GM23338 (cell line): ENCODE measurements around the gene SLC25A48. TPM values are rescaled to one million over a fixed set of nuclear protein-coding genes. Genes with fewer than 3 reads are reported as not detected.

ENCODE experiments used
- ATAC-seq: fragments of 200-7000 bp; cut with Tn5 transposase; 3 replicates; pipeline ENCODE4 v1.9.1; 2020
- DNase-seq: peaks from one replicate; pipeline ENCODE4 v3.0.0-alpha.2; 2015; ENCODE audit warnings: low spot score
- H2AFZ ChIP-seq: fragments of 200-600 bp; sonication (generic); 2 replicates; pipeline ENCODE4 v1.8.0; 2016; ENCODE audit warnings: antibody characterized with exemption, mild to moderate bottlenecking, moderate library complexity
- H3F3A ChIP-seq: fragments of 200-600 bp; sonication (generic); replicated peaks from 2 replicates; pipeline ENCODE4 v1.8.0; 2017; ENCODE audit warnings: antibody characterized with exemption, mixed run types, low read depth
- H3K27ac ChIP-seq: fragments of 200-600 bp; sonication (generic); 2 replicates; pipeline ENCODE4 v1.6.1; 2016; ENCODE audit warnings: low read depth
- H3K27me3 ChIP-seq: fragments of 200-600 bp; sonication (generic); 2 replicates; pipeline ENCODE4 v1.8.0; 2016; ENCODE audit warnings: mild to moderate bottlenecking, mixed run types, moderate library complexity; ENCODE audit not compliant: insufficient read depth
- H3K36me3 ChIP-seq: fragments of 200-600 bp; sonication (generic); 2 replicates; pipeline ENCODE4 v1.8.0; 2016; ENCODE audit warnings: mild to moderate bottlenecking; ENCODE audit not compliant: insufficient read depth
- H3K4me1 ChIP-seq: fragments of 200-600 bp; sonication (generic); 2 replicates; pipeline ENCODE4 v1.8.0; 2016; ENCODE audit warnings: mild to moderate bottlenecking, moderate library complexity; ENCODE audit not compliant: insufficient read depth
- H3K4me2 ChIP-seq: fragments of 200-600 bp; sonication (generic); 2 replicates; pipeline ENCODE4 v1.7.1; 2017; ENCODE audit warnings: mixed run types
- H3K4me3 ChIP-seq: fragments of 200-600 bp; sonication (generic); 2 replicates; pipeline ENCODE4 v1.6.1; 2016; ENCODE audit warnings: mixed run types
- H3K79me2 ChIP-seq: fragments of 200-600 bp; sonication (generic); replicated peaks from 2 replicates; pipeline ENCODE4 v1.8.0; 2017; ENCODE audit warnings: mild to moderate bottlenecking; ENCODE audit not compliant: insufficient read depth
- H3K9me2 ChIP-seq: fragments of 200-600 bp; sonication (generic); 2 replicates; pipeline ENCODE4 v1.8.0; 2017; ENCODE audit not compliant: insufficient read depth
- H4K20me1 ChIP-seq: fragments of 200-600 bp; sonication (generic); replicated peaks from 2 replicates; pipeline ENCODE4 v1.8.0; 2017; ENCODE audit warnings: mild to moderate bottlenecking; ENCODE audit not compliant: insufficient read depth
- H3K27ac Mint-ChIP-seq: 2 replicates; pipeline ENCODE4 v1.8.0; 2020; ENCODE audit warnings: inconsistent platforms, mild to moderate bottlenecking, moderate library complexity, mixed read lengths
- H3K27me3 Mint-ChIP-seq: 3 replicates; pipeline ENCODE4 v1.8.0; 2022; ENCODE audit warnings: low read depth, mild to moderate bottlenecking, moderate library complexity, mixed read lengths, inconsistent platforms; ENCODE audit not compliant: insufficient read depth, poor library complexity
- H3K36me3 Mint-ChIP-seq: 3 replicates; pipeline ENCODE4 v1.8.0; 2021; ENCODE audit warnings: low read depth, mild to moderate bottlenecking, inconsistent platforms, moderate library complexity, mixed read lengths
- H3K4me1 Mint-ChIP-seq: 3 replicates; pipeline ENCODE4 v1.8.0; 2020; ENCODE audit warnings: mild to moderate bottlenecking, inconsistent platforms, mixed read lengths
- H3K4me3 Mint-ChIP-seq: 3 replicates; pipeline ENCODE4 v1.8.0; 2021; ENCODE audit warnings: moderate library complexity, mild to moderate bottlenecking, inconsistent platforms, mixed read lengths
- H3K9me3 Mint-ChIP-seq: 3 replicates; pipeline ENCODE4 v1.8.0; 2020; ENCODE audit warnings: moderate library complexity, mild to moderate bottlenecking, inconsistent platforms, mixed read lengths
- CREB1 ChIP-seq: fragments of 250-450 bp; sonication (Bioruptor Pico); IDR thresholded peaks from 2 replicates; pipeline ENCODE4 v1.5.0; 2020; ENCODE audit warnings: low read depth, mild to moderate bottlenecking, moderate library complexity
- EZH2 ChIP-seq: fragments of 200-600 bp; sonication (generic); IDR thresholded peaks from one replicate; pipeline ENCODE4 v1.8.0; 2017; ENCODE audit warnings: antibody characterized with exemption, mild to moderate bottlenecking, low read depth; ENCODE audit not compliant: unreplicated experiment
- EZH2phosphoT487 ChIP-seq: fragments of 200-600 bp; sonication (generic); IDR thresholded peaks from one replicate; pipeline ENCODE4 v1.8.1; 2018; ENCODE audit warnings: antibody characterized with exemption; ENCODE audit not compliant: unreplicated experiment
- NANOG ChIP-seq: IDR thresholded peaks from 2 replicates; pipeline ENCODE4 v1.6.1; 2016; ENCODE audit warnings: antibody characterized with exemption, borderline replicate concordance
- POLR2AphosphoS5 ChIP-seq: IDR thresholded peaks from 2 replicates; pipeline ENCODE4 v1.6.1; 2016; ENCODE audit warnings: antibody characterized with exemption, low read depth
- STAT1 ChIP-seq: IDR thresholded peaks from one replicate; pipeline ENCODE4 v1.6.1; 2016; ENCODE audit warnings: antibody characterized with exemption; ENCODE audit not compliant: unreplicated experiment
- ZNF114 ChIP-seq: fragments of 250-450 bp; sonication (Bioruptor Pico); IDR thresholded peaks from 2 replicates; pipeline ENCODE4 v1.5.0; 2020; ENCODE audit warnings: mild to moderate bottlenecking, moderate library complexity
- ZNF331 ChIP-seq: fragments of 250-450 bp; sonication (Bioruptor Pico); IDR thresholded peaks from 2 replicates; pipeline ENCODE4 v1.5.0; 2020; ENCODE audit warnings: low read depth, mild to moderate bottlenecking, moderate library complexity
- polyA plus RNA-seq: library from polyadenylated mRNA; unstranded; fragments of >200 nt; fragmentation: Nextera tagmentation; extraction: Ambion mirVana; gene quantifications from 2 replicates; pipeline ENCODE4 v1.2.1, GENCODE V29; 2016
- total RNA-seq: library from RNA; depleted of rRNA; stranded (reverse); fragments of >200 nt; shearing (Covaris generic); gene quantifications from 2 replicates; pipeline ENCODE4 v1.2.3, GENCODE V29; 2014
- TF ChIP-seq, protein P1 (sequence below): IDR thresholded peaks from one replicate; pipeline ENCODE4 v1.6.1; 2018; ENCODE audit warnings: antibody characterized with exemption; ENCODE audit not compliant: unreplicated experiment
- TF ChIP-seq, protein P2 (sequence below): IDR thresholded peaks from 2 replicates; pipeline ENCODE4 v1.6.1; 2016; ENCODE audit warnings: antibody characterized with exemption

Gene SLC25A48
- total and polyA plus RNA-seq, 2 experiments from 2014 or later, result 1.1 to 1.5 TPM

DNA sequence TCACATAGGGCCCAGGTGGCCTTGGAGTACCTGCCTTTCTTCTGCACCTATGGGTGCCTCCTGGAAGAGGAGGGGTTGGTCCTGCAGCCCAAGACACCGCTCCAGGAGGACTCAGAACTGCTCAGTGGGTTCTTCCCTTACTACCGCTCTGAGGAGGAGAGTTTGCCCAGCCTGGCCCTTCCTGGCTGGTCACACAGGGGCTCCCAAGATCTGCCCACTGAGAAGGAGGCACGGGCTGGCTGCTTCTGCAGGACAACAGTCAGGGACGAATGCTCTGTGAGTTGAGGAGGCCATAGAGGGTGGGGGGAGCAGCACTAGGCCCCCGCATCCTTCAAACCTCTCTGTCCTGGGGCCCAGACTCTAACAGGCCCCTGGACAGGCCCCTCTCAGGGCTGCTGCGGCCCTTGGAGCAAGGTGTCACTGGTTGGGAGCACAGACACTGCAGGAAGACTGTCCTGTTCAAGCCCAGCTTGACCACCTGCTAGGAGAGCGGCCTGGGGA is 9.9 kb upstream of the SLC25A48 start:
- ATAC-seq (no peak), DNase-seq (no peak)
- Mint-ChIP-seq H3K4me1 (peaks cover 18% of the 10 kb centered on the region), H3K27ac (no peak overlapping the region), H3K4me3 (no peak overlapping the region), H3K27me3 (peaks cover 29% of the 10 kb centered on the region), H3K9me3 (no peaks in the 10 kb centered on the region), H3K36me3 (no peaks in the 10 kb centered on the region; the same call in 2 of the 3 replicates)
- Histone ChIP-seq H3K27ac (no peak overlapping the region), H3K79me2 (no peaks in the 10 kb centered on the region), H3K36me3 (no peaks in the 10 kb centered on the region), H3K9me2 (peaks cover 18% of the 10 kb centered on the region), H3K4me3 (no peak overlapping the region), H3K4me1 (no peaks in the 10 kb centered on the region), H2AFZ (no peak overlapping the region), H3F3A (no peaks in the 10 kb centered on the region), H3K27me3 (no peaks in the 10 kb centered on the region), H4K20me1 (no peaks in the 10 kb centered on the region), H3K4me2 (no peak overlapping the region)
- TF ChIP-seq, protein P1, sequence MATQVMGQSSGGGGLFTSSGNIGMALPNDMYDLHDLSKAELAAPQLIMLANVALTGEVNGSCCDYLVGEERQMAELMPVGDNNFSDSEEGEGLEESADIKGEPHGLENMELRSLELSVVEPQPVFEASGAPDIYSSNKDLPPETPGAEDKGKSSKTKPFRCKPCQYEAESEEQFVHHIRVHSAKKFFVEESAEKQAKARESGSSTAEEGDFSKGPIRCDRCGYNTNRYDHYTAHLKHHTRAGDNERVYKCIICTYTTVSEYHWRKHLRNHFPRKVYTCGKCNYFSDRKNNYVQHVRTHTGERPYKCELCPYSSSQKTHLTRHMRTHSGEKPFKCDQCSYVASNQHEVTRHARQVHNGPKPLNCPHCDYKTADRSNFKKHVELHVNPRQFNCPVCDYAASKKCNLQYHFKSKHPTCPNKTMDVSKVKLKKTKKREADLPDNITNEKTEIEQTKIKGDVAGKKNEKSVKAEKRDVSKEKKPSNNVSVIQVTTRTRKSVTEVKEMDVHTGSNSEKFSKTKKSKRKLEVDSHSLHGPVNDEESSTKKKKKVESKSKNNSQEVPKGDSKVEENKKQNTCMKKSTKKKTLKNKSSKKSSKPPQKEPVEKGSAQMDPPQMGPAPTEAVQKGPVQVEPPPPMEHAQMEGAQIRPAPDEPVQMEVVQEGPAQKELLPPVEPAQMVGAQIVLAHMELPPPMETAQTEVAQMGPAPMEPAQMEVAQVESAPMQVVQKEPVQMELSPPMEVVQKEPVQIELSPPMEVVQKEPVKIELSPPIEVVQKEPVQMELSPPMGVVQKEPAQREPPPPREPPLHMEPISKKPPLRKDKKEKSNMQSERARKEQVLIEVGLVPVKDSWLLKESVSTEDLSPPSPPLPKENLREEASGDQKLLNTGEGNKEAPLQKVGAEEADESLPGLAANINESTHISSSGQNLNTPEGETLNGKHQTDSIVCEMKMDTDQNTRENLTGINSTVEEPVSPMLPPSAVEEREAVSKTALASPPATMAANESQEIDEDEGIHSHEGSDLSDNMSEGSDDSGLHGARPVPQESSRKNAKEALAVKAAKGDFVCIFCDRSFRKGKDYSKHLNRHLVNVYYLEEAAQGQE, result no peak
- TF ChIP-seq ZNF331 (CRISPR knock-in tag) (no peak), POLR2AphosphoS5 (no peak), CREB1 (no peak), STAT1 (no peak), EZH2 (no peak), NANOG (no peak), EZH2phosphoT487 (no peak)
- TF ChIP-seq, protein P2, sequence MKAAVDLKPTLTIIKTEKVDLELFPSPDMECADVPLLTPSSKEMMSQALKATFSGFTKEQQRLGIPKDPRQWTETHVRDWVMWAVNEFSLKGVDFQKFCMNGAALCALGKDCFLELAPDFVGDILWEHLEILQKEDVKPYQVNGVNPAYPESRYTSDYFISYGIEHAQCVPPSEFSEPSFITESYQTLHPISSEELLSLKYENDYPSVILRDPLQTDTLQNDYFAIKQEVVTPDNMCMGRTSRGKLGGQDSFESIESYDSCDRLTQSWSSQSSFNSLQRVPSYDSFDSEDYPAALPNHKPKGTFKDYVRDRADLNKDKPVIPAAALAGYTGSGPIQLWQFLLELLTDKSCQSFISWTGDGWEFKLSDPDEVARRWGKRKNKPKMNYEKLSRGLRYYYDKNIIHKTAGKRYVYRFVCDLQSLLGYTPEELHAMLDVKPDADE, result no peak

DNA sequence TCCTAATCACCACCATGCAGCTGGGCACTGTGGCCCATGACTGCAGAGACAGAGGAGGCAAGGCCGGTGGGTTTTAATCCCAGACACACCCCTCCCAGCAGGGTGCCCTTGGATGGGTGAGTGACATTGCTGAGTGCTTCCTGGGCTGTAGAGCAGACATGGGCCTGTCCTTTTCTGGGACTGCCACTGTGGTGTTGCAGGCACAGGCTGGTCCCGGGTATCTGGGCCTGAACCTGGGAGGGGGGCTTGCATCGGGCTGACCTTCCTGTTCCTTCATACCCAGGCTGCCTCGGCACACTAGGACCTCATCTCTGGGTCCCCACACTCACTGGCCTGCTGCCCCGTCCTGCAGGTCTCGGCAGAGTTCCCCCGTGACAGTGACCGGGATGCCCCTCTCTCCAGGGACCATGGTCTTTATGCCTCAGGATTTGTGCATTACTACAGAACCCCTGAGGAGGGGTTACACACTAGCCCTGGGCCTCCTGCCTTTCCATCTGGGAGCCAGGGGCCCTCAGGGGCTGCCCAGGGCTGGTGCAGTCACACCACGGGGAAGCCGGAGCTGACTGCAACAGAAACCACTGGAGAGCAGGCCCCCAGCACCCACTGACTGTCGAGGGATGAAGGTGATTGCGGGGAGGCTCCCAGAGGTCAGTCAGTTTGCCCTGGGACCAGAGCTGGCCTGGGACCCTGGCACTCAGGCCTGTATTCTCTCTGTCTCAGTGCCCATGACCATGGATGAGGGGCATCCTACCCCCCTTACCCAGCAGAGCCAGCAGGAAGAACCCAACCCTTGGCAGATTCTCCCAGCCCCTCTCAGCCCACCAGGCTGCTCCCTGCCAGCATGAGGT is 8.9 kb upstream of the SLC25A48 start:
- ATAC-seq (no peak), DNase-seq (no peak)
- no peak overlapping the region for H3K4me2 ChIP-seq
- peaks cover 18% of the 10 kb centered on the region for H3K9me2 ChIP-seq
- peaks cover 31% of the 10 kb centered on the region for H3K27me3 Mint-ChIP-seq
- no peak overlapping the region for H3K4me3 ChIP-seq
- H3K27ac ChIP-seq, result no peak overlapping the region
- no peaks in the 10 kb centered on the region for H3K27me3 ChIP-seq
- no peaks in the 10 kb centered on the region for H4K20me1 ChIP-seq
- H3K4me3 Mint-ChIP-seq, result no peak overlapping the region
- H3K4me1 ChIP-seq, result no peaks in the 10 kb centered on the region
- no peaks in the 10 kb centered on the region for H3K79me2 ChIP-seq
- no peaks in the 10 kb centered on the region for H3K9me3 Mint-ChIP-seq
- no peak overlapping the region for H2AFZ ChIP-seq
- H3K27ac Mint-ChIP-seq, result no peak overlapping the region
- H3K36me3 Mint-ChIP-seq, result no peaks in the 10 kb centered on the region; the same call in 2 of the 3 replicates
- H3K36me3 ChIP-seq, result no peaks in the 10 kb centered on the region
- H3K4me1 Mint-ChIP-seq, result peaks cover 16% of the 10 kb centered on the region
- H3F3A ChIP-seq, result no peaks in the 10 kb centered on the region
- TF ChIP-seq ZNF114 (no peak), STAT1 (no peak), NANOG (no peak), ZNF331 (CRISPR knock-in tag) (no peak), POLR2AphosphoS5 (no peak)
- TF ChIP-seq, protein P2, result no peak
- TF ChIP-seq, protein P1, result no peak
